SK-N-SH (cell line): ENCODE results near the gene APLP2. TPM values are rescaled to one million over a fixed set of nuclear protein-coding genes. Genes with fewer than 3 reads are reported as not detected.

Source experiments
- CTCF ChIA-PET: fragments of 300-600, 350-600 bp; formaldehyde crosslinking; extraction: SDS; loops from one replicate; lab custom pipeline; 2021; lab: Yijun Ruan, JAX
- POLR2A ChIA-PET: fragments of 350-600 bp; sonication (Branson Sonifier 250); formaldehyde crosslinking; extraction: SDS; loops from one replicate; lab custom pipeline; 2020; ENCODE audit warnings: antibody characterized with exemption, inconsistent platforms; lab: Yijun Ruan, JAX
- DNase-seq: peaks from one replicate; pipeline ENCODE4 v3.0.0; 2012
- H2AFZ ChIP-seq: fragments of 200-600 bp; sonication (generic); 2 replicates; pipeline ENCODE4 v1.8.1; 2016; ENCODE audit warnings: antibody characterized with exemption, mild to moderate bottlenecking, low read depth
- H3F3A ChIP-seq: fragments of 200-600 bp; sonication (generic); replicated peaks from 2 replicates; pipeline ENCODE3; 2016; ENCODE audit warnings: antibody characterized with exemption, mild to moderate bottlenecking; ENCODE audit not compliant: insufficient read depth
- H3K27ac ChIP-seq, 2 experiments: fragments of 200-500 bp in 1 of 2; fragments of 200-600 bp in 1 of 2; sonication (Bioruptor generic) in 1 of 2; sonication (generic), shearing (Covaris generic) in 1 of 2; 2 replicates each; pipeline versions ENCODE4 v1.5.1 to v1.6.1; 2014 to 2016; ENCODE audit warnings: low read depth in 2 of 2, inconsistent platforms in 1 of 2, low read length in 1 of 2, mild to moderate bottlenecking in 1 of 2, mixed read lengths in 1 of 2
- H3K27me3 ChIP-seq: fragments of 200-600 bp; sonication (generic), shearing (Covaris generic); 2 replicates; pipeline ENCODE4 v1.6.1; 2016; ENCODE audit warnings: mixed run types; ENCODE audit not compliant: insufficient read depth
- H3K36me3 ChIP-seq, 2 experiments: fragments of 200-500 bp in 1 of 2; fragments of 200-600 bp in 1 of 2; sonication (Bioruptor generic) in 1 of 2; sonication (generic) in 1 of 2; replicated peaks in 1 of 2; 2 replicates each; pipeline versions ENCODE3 to v1.5.1; 2014 to 2016; ENCODE audit warnings: low read length in 1 of 2, mild to moderate bottlenecking in 1 of 2; ENCODE audit not compliant: insufficient read depth in 2 of 2, control insufficient read depth in 1 of 2
- H3K4me1 ChIP-seq, 2 experiments: fragments of 200-500 bp in 1 of 2; fragments of 200-600 bp in 1 of 2; sonication (Bioruptor generic) in 1 of 2; sonication (generic), shearing (Covaris generic) in 1 of 2; 2 replicates each; pipeline versions ENCODE4 v1.5.1 to v1.6.1; 2014 to 2016; ENCODE audit warnings: low read depth in 1 of 2, low read length in 1 of 2, mixed run types in 1 of 2; ENCODE audit not compliant: insufficient read depth in 2 of 2, control insufficient read depth in 1 of 2
- H3K4me2 ChIP-seq: fragments of 200-600 bp; sonication (generic), shearing (Covaris generic); 2 replicates; pipeline ENCODE4 v1.6.1; 2017; ENCODE audit warnings: mixed run types
- H3K4me3 ChIP-seq, 2 experiments: fragments of 200-500 bp in 1 of 2; fragments of 200-600 bp in 1 of 2; sonication (Bioruptor generic) in 1 of 2; sonication (generic), shearing (Covaris generic) in 1 of 2; 2 replicates each; pipeline versions ENCODE4 v1.5.1 to v1.8.1; 2014 to 2016; ENCODE audit warnings: low read depth in 2 of 2, inconsistent platforms in 1 of 2, low read length in 1 of 2, mild to moderate bottlenecking in 1 of 2, mixed read lengths in 1 of 2, moderate library complexity in 1 of 2
- H3K79me2 ChIP-seq: fragments of 200-600 bp; sonication (generic); 2 replicates; pipeline ENCODE4 v1.8.1; 2017; ENCODE audit warnings: mild to moderate bottlenecking; ENCODE audit not compliant: insufficient read depth
- H3K9ac ChIP-seq: fragments of 200-600 bp; sonication (generic); 2 replicates; pipeline ENCODE4 v1.6.1; 2017; ENCODE audit warnings: mixed run types
- H3K9me2 ChIP-seq: fragments of 200-600 bp; sonication (generic); 2 replicates; pipeline ENCODE4 v1.6.1; 2017; ENCODE audit warnings: mixed run types
- H3K9me3 ChIP-seq: fragments of 200-600 bp; sonication (generic); 2 replicates; pipeline ENCODE4 v1.6.1; 2017; ENCODE audit warnings: mixed run types, mild to moderate bottlenecking, moderate library complexity
- H4K20me1 ChIP-seq: fragments of 200-600 bp; sonication (generic); 2 replicates; pipeline ENCODE4 v1.6.1; 2017; ENCODE audit warnings: mild to moderate bottlenecking, mixed run types; ENCODE audit not compliant: insufficient read depth
- CHD2 ChIP-seq: fragments of 150-350 bp; IDR thresholded peaks from 2 replicates; pipeline ENCODE4 v1.6.1; 2018; ENCODE audit warnings: low read length; ENCODE audit not compliant: partially characterized antibody
- ELF1 ChIP-seq: IDR thresholded peaks from 2 replicates; pipeline ENCODE4 v1.4.0; 2012
- FOXM1 ChIP-seq: IDR thresholded peaks from 2 replicates; pipeline ENCODE4 v1.4.0; 2012; ENCODE audit warnings: low read depth, mild to moderate bottlenecking
- RCOR1 ChIP-seq: fragments of 150-350 bp; IDR thresholded peaks from 2 replicates; pipeline ENCODE4 v1.6.1; 2017; ENCODE audit warnings: antibody characterized with exemption, low read length
- RXRA ChIP-seq: IDR thresholded peaks from 2 replicates; pipeline ENCODE4 v1.4.0; 2012; ENCODE audit warnings: low read depth, mild to moderate bottlenecking, borderline replicate concordance
- WGBS: methylation state at CpG from one replicate; pipeline ENCODE4 v1.1.6; 2017; ENCODE audit warnings: low lambda C conversion rate; 5-methylcytosine and 5-hydroxymethylcytosine counted together
- polyA plus RNA-seq, 3 experiments: library from polyadenylated mRNA; depleted of rRNA; stranded (reverse); fragments of >200 nt; gene quantifications; 2 replicates each; pipeline ENCODE4 v1.2.3, GENCODE V29; 2012
- TF ChIP-seq, protein P1 (sequence below): IDR thresholded peaks from 2 replicates; pipeline ENCODE4 v1.4.0; 2012; ENCODE audit warnings: low read depth
- TF ChIP-seq, protein P2 (sequence below): IDR thresholded peaks from 2 replicates; pipeline ENCODE4 v1.4.0; 2012; ENCODE audit warnings: low read depth, borderline replicate concordance
- TF ChIP-seq, protein P3 (sequence below): IDR thresholded peaks from 2 replicates; pipeline ENCODE4; 2012

APLP2 gene
- polyA plus RNA-seq, 1 of the 3 experiments (the other 2 are of a cell fraction), result 424 TPM

DNA sequence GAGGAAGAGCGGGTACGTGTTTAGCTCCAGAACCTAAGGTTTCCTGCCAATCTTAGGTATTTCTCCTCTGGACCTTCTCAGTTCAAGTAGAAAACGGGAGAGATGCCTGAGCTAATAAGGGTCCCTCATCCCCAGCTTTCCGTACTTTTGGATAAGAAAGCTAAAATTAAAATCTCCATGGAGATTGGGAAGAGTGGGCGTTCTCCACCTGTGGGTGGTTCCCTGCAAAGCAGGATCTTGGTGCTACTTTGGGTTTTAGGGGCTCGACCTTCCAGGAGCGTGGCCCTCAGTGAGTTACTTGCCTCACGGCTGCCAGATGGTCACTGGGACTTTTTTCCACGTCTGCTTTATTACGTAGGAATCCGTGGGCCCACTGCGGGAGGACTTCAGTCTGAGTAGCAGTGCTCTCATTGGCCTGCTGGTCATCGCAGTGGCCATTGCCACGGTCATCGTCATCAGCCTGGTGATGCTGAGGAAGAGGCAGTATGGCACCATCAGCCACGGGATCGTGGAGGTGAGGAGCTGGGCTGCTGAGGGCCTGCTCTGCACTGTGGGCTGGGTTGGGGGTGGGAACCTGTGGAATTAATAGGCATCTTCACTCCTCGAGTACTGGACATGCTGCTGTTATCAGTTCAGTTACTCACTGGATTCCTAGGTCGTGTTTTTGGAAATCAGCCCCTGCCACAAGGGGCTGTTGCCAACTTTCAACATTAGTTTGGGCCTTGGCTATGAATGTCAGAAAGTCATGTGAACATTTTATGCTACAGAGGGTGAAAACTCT is 72.1 kb downstream of the APLP2 start:
- Histone ChIP-seq H3K4me2 (no peak overlapping the region), H3K9ac (no peak overlapping the region)
- no peak for DNase-seq
- CTCF ChIA-PET, result interaction anchor here (2.0 kb wide), 1 partner anchor 10 kb away, joined by 5 read pairs; no protein-coding TSS in a partner anchor
- TF ChIP-seq, protein P1, sequence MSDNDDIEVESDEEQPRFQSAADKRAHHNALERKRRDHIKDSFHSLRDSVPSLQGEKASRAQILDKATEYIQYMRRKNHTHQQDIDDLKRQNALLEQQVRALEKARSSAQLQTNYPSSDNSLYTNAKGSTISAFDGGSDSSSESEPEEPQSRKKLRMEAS, result no peak
- no peak for TF ChIP-seq RCOR1
- TF ChIP-seq, all 33 proteins: peak for 0
- peaks cover 2% of the 10 kb centered on the region; the same call in 1 of the 2 replicates for H4K20me1 ChIP-seq
- no peaks in the 10 kb centered on the region for H3K27me3 ChIP-seq
- no peaks in the 10 kb centered on the region for H3F3A ChIP-seq
- no peaks in the 10 kb centered on the region for H3K9me3 ChIP-seq
- H2AFZ ChIP-seq, result no peak overlapping the region
- no peaks in the 10 kb centered on the region for H3K4me1 ChIP-seq
- no peaks in the 10 kb centered on the region for H3K9me2 ChIP-seq
- POLR2A ChIA-PET, result no interaction called here
- H3K4me3 ChIP-seq, result no peak overlapping the region
- H3K27ac ChIP-seq, result no peak overlapping the region
- WGBS, result 90% methylated on average over 11 of the region's 19 CpGs
- peaks cover 62 to 73% of the 10 kb centered on the region in 2 experiments for H3K36me3 ChIP-seq
- H3K79me2 ChIP-seq, result no peaks in the 10 kb centered on the region; the same call in 1 of the 2 replicates

DNA sequence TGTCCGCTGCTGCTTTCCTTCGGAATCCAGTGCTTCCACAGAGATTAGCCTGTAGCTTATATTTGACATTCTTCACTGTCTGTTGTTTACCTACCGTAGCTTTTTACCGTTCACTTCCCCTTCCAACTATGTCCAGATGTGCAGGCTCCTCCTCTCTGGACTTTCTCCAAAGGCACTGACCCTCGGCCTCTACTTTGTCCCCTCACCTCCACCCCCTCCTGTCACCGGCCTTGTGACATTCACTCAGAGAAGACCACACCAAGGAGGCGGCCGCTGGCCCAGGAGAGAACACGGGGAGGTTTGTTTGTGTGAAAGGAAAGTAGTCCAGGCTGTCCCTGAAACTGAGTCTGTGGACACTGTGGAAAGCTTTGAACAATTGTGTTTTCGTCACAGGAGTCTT is 74.4 kb downstream of the APLP2 start:
- peaks cover 50 to 58% of the 10 kb centered on the region in 2 experiments for H3K36me3 ChIP-seq
- no peak overlapping the region for H2AFZ ChIP-seq
- H4K20me1 ChIP-seq, result no peaks in the 10 kb centered on the region
- DNase-seq, result no peak
- POLR2A ChIA-PET, result no interaction called here
- no peaks in the 10 kb centered on the region for H3F3A ChIP-seq
- CTCF ChIA-PET, result interaction anchor here (1.3 to 1.7 kb wide), 2 partner anchors 12 to 13 kb away, joined by 4 to 5 read pairs; no protein-coding TSS in a partner anchor
- no peak overlapping the region for H3K9ac ChIP-seq
- no peaks in the 10 kb centered on the region for H3K4me1 ChIP-seq
- no peaks in the 10 kb centered on the region for H3K79me2 ChIP-seq
- H3K27me3 ChIP-seq, result no peaks in the 10 kb centered on the region
- no peak for TF ChIP-seq ELF1
- TF ChIP-seq CHD2, result no peak
- TF ChIP-seq, protein P2, sequence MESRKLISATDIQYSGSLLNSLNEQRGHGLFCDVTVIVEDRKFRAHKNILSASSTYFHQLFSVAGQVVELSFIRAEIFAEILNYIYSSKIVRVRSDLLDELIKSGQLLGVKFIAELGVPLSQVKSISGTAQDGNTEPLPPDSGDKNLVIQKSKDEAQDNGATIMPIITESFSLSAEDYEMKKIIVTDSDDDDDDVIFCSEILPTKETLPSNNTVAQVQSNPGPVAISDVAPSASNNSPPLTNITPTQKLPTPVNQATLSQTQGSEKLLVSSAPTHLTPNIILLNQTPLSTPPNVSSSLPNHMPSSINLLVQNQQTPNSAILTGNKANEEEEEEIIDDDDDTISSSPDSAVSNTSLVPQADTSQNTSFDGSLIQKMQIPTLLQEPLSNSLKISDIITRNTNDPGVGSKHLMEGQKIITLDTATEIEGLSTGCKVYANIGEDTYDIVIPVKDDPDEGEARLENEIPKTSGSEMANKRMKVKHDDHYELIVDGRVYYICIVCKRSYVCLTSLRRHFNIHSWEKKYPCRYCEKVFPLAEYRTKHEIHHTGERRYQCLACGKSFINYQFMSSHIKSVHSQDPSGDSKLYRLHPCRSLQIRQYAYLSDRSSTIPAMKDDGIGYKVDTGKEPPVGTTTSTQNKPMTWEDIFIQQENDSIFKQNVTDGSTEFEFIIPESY, result no peak
- TF ChIP-seq FOXM1, result no peak
- TF ChIP-seq RCOR1, result no peak
- TF ChIP-seq RXRA, result no peak
- TF ChIP-seq, protein P3, sequence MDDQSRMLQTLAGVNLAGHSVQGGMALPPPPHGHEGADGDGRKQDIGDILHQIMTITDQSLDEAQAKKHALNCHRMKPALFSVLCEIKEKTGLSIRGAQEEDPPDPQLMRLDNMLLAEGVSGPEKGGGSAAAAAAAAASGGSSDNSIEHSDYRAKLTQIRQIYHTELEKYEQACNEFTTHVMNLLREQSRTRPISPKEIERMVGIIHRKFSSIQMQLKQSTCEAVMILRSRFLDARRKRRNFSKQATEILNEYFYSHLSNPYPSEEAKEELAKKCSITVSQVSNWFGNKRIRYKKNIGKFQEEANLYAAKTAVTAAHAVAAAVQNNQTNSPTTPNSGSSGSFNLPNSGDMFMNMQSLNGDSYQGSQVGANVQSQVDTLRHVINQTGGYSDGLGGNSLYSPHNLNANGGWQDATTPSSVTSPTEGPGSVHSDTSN, result no peak
- no peaks in the 10 kb centered on the region for H3K9me3 ChIP-seq
- WGBS, result 88% methylated on average over 10 of the region's 10 CpGs
- H3K4me2 ChIP-seq, result no peak overlapping the region
- no peak overlapping the region for H3K27ac ChIP-seq
- H3K9me2 ChIP-seq, result no peaks in the 10 kb centered on the region
- H3K4me3 ChIP-seq, result no peak overlapping the region
